WTC11 (cell line): ENCODE measurements around the gene PDIK1L.

ENCODE experiments used
- ELF4 ChIP-seq: sonication (generic); formaldehyde crosslinking; IDR thresholded peaks from 2 replicates; pipeline ENCODE4 v1.8.1; 2022; ENCODE audit warnings: low read depth, mild to moderate bottlenecking, moderate library complexity, missing genetic modification reagents
- NR3C1 ChIP-seq: sonication (generic); formaldehyde crosslinking; conservative IDR thresholded peaks from 2 replicates; pipeline ENCODE4 v1.8.1; 2023; ENCODE audit warnings: low read depth, mild to moderate bottlenecking, missing genetic modification reagents
- ZNF396 ChIP-seq: fragments of 250-450 bp; sonication (Bioruptor Pico); IDR thresholded peaks from 2 replicates; pipeline ENCODE4 v1.8.0; 2021; ENCODE audit warnings: mild to moderate bottlenecking, moderate library complexity, borderline replicate concordance
- ZNF423 ChIP-seq: fragments of 250-450 bp; sonication (Bioruptor Pico); IDR thresholded peaks from 2 replicates; pipeline ENCODE4 v2.1.2; 2022; ENCODE audit warnings: mild to moderate bottlenecking, moderate library complexity
- TF ChIP-seq, protein P1 (sequence below): fragments of 200-600 bp; IDR thresholded peaks from 2 replicates; pipeline ENCODE4 v1.8.0; 2022; ENCODE audit warnings: antibody characterized with exemption

DNA sequence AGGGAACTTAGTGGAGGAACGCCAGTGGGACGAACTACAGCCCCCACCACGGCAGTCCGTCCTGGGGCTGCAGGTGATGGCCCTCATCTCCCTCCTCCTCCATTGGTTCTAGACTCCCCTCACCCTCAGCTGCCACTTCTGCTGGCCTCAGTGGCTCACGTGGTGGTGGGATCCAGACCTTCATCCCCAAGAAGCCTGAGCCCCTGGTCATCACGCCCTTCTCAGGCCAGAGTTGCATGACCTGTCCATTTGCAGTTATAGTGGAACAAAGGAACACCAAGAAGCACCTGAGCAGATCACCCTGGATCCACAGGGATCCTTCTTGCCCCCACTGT, 34.3 kb downstream of the PDIK1L start:
- TF ChIP-seq NR3C1 (CRISPR knock-in tag) (no peak), ZNF396 (CRISPR knock-in tag) (no peak), ZNF423 (no peak), ELF4 (CRISPR knock-in tag) (no peak)
- TF ChIP-seq, protein P1, sequence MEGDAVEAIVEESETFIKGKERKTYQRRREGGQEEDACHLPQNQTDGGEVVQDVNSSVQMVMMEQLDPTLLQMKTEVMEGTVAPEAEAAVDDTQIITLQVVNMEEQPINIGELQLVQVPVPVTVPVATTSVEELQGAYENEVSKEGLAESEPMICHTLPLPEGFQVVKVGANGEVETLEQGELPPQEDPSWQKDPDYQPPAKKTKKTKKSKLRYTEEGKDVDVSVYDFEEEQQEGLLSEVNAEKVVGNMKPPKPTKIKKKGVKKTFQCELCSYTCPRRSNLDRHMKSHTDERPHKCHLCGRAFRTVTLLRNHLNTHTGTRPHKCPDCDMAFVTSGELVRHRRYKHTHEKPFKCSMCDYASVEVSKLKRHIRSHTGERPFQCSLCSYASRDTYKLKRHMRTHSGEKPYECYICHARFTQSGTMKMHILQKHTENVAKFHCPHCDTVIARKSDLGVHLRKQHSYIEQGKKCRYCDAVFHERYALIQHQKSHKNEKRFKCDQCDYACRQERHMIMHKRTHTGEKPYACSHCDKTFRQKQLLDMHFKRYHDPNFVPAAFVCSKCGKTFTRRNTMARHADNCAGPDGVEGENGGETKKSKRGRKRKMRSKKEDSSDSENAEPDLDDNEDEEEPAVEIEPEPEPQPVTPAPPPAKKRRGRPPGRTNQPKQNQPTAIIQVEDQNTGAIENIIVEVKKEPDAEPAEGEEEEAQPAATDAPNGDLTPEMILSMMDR: no peak
